ENCODE measurements around the gene P4HA2.

GRCh38 chr5:132253452-132254320 is 26.0 kb upstream of the P4HA2 start:
- TF ChIP-seq, protein P1, sequence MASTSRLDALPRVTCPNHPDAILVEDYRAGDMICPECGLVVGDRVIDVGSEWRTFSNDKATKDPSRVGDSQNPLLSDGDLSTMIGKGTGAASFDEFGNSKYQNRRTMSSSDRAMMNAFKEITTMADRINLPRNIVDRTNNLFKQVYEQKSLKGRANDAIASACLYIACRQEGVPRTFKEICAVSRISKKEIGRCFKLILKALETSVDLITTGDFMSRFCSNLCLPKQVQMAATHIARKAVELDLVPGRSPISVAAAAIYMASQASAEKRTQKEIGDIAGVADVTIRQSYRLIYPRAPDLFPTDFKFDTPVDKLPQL (IDR thresholded peaks at IDR 0.05; ENCODE audit: extremely low read depth, insufficient read length): no peak
- TF ChIP-seq SMARCA4 (IDR thresholded peaks at IDR 0.05): no peak
- no peak for TF ChIP-seq RFX5 (IDR thresholded peaks at IDR 0.05; ENCODE audit: low read depth, low read length)
- no peak for TF ChIP-seq E4F1 (CRISPR knock-in tag; IDR thresholded peaks at IDR 0.05; ENCODE audit: borderline replicate concordance)
- no peak for TF ChIP-seq POLR2G (IDR thresholded peaks at IDR 0.05; ENCODE audit: low read depth, low read length)
- TF ChIP-seq, protein P2, sequence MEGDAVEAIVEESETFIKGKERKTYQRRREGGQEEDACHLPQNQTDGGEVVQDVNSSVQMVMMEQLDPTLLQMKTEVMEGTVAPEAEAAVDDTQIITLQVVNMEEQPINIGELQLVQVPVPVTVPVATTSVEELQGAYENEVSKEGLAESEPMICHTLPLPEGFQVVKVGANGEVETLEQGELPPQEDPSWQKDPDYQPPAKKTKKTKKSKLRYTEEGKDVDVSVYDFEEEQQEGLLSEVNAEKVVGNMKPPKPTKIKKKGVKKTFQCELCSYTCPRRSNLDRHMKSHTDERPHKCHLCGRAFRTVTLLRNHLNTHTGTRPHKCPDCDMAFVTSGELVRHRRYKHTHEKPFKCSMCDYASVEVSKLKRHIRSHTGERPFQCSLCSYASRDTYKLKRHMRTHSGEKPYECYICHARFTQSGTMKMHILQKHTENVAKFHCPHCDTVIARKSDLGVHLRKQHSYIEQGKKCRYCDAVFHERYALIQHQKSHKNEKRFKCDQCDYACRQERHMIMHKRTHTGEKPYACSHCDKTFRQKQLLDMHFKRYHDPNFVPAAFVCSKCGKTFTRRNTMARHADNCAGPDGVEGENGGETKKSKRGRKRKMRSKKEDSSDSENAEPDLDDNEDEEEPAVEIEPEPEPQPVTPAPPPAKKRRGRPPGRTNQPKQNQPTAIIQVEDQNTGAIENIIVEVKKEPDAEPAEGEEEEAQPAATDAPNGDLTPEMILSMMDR (IDR thresholded peaks at IDR 0.05 in 2 of 3, conservative IDR thresholded peaks at IDR 0.05 in 1 of 3; ENCODE audit: insufficient read depth in 2 of 3, low read depth in 1 of 3, low read length in 3 of 3): no peak
- TF ChIP-seq YY1 (IDR thresholded peaks at IDR 0.05; ENCODE audit: borderline replicate concordance in 1 of 3, control insufficient read depth in 1 of 3, extremely low read depth in 1 of 3, insufficient read depth in 3 of 3, insufficient read length in 1 of 3, insufficient replicate concordance in 2 of 3, low read depth in 1 of 3, low read length in 2 of 3): no peak
- no peak for TF ChIP-seq SMC3 (conservative IDR thresholded peaks at IDR 0.05; ENCODE audit: insufficient read depth, low read depth, low read length)
- TF ChIP-seq RAD21 (CRISPR knock-in tag; conservative IDR thresholded peaks at IDR 0.05 in 1 of 2, IDR thresholded peaks at IDR 0.05 in 1 of 2): no peak
- TF ChIP-seq JUNB (CRISPR knock-in tag; conservative IDR thresholded peaks at IDR 0.05): no peak
- no peak for TF ChIP-seq EZH2 (IDR thresholded peaks at IDR 0.05; ENCODE audit: borderline replicate concordance, low read depth, low read length)

All from K562 (cell line).